NCI-H128 (cell line): ENCODE measurements around the gene TSGA10IP.
A peak's percentile ranks its signal among the peaks of the same experiment; 100 is the strongest.
"Not testable (repeated sequence)": the region's sequence is repeated elsewhere in the genome, so short reads cannot be mapped to it uniquely, and the experiment has no call there.

Experiments
- DNase-seq: peaks from one replicate; lab custom pipeline; 2025; ENCODE audit not compliant: unreplicated experiment; lab: John Stamatoyannopoulos, UW

The TSGA10IP gene

GRCh38 chr11:65945941-65946558, 770 bp downstream of the TSGA10IP start:
- no peak for DNase-seq

DNA sequence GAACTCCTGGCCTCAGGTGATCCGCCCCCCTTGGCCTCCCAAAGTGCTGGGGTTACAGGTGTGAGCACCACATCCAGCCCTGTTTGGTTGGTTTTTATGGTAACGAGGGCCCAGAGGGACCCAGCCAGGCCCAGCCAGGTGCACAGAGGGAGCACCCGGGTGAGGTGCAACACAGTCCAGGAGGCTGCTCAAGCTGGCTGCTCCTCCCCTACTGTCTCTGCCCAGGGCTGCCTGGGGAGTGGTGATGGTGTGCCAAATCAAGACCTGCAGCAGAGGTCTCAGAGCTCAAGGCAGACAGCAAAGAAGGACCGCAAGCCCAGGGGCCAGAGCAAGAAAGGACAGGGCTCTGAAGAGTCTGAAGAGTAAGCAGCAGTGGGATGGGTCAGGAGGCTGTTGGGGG, 1.4 kb downstream of the TSGA10IP start:
- no peak for DNase-seq

GRCh38 chr11:65947133-65947532, 1.9 kb downstream of the TSGA10IP start:
- DNase-seq: no peak

- DNase-seq: no peak
Observed at GRCh38 chr11:65947603-65948125, 2.4 kb downstream of the TSGA10IP start.

- DNase-seq: not testable (repeated sequence)
Observed at GRCh38 chr11:65950711-65951110, 5.4 kb downstream of the TSGA10IP start.

DNA sequence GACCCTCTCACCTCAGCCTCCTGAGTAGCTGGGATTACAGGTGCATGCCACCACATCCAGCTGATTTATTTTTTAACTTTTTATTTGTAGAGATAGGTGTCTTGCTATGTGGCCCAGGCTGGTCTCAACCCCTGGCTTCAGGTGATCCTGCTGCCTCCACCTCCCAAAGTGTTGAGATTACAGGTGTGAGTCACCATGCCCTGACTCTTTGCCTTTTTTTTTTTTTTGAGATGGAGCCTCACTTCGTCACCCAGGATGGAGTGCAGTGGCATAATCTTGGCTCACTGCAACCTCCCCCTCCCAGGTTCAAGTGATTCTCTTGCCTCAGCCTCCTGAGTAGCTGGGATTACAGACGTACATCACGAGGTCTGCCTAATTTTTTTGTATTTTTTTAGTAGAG, 6.4 kb downstream of the TSGA10IP start:
- not testable (repeated sequence) for DNase-seq

DNA sequence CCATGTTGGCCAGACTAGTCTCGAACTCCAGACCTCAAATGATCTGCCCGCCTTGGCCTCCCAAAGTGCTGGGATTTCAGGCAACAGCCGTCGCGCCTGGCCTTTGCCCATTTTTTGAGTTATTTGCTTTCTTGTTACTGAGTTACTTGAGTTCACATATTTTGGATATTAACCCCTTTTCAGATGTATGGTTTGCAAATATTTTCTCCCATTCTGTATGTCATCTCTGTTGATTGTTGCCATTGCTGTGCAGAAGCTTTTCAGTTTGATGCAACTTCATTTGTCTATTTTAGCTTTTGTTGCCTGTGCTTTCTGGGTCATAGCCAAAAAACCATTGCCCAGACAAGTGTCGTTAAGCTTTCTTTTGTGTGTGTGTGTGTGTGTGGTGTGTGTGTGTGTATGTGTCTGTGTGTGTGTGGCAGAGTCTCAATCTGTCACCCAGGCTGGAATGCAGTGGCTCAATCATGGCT, 6.8 kb downstream of the TSGA10IP start:
- no peak for DNase-seq

DNA sequence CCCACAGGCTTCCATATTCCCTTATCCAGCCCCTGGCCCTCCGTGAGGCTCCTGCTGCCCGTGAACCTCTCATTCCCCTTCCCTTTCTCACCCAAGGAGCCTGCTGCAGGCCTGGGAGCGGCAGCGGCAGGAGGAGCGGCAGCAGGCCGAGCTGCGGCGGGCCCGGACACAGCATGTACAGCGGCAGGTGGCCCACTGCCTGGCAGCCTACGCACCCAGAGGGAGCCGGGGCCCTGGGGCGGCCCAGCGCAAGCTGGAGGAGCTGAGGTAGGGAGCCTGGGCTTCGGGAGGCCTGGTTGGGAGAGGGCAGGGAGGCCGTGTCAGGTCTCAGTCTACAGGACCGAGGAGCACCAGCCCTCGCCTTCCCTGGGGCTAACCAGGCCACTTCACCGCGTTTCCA, 8.2 kb downstream of the TSGA10IP start:
- DNase-seq: no peak

DNA sequence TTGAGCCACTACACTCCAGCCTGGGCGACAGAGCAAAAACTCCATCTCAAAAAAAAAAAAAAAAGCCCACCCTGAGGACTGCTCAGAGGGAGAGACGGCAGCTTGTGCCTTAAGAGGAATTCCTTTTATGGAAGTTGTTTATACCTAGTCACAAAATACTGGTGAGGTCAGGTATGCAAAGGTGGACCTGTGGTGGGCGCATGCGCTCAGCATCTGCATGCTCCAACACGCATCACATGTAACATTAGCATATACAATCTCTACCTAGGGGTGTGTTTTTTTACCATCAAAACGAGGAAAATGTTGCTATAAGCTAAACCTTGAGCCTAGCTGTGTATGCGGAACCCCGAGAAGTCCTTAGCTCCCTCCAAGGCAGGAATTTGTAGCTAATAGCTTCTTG, 9.5 kb downstream of the TSGA10IP start:
- no peak for DNase-seq

- no peak for DNase-seq
Observed at GRCh38 chr11:65958291-65958690, 13.0 kb downstream of the TSGA10IP start.

DNA sequence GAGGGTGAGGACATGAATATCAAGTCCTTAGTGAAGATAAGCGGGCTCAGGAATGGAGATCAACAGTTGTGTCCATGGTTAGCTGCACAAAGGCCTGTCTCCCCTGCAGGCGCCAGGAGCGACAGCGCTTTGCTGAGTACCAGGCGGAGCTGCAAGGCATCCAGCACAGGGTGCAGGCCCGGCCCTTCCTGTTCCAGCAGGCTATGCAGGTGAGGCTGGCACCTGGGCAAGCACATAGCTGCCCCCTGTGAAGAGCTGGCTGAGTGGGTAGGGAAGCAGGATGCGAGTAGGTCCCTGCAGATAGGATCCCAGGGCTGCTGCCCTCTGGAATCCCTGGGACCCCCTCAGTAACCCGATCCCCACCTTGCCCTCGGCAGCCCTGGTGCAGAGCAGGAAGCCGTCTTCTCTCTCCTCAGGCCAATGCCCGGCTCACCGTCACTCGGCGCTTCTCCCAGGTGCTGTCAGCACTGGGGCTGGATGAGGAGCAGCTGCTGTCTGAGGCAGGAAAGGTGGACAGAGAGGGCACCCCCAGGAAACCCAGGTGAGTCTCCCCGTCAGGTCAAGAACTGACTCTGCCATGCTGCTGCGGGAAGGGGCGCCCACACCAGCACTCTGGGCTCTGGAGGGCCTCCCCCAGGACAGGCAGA, 13.6 kb downstream of the TSGA10IP start:
- no peak for DNase-seq

DNA sequence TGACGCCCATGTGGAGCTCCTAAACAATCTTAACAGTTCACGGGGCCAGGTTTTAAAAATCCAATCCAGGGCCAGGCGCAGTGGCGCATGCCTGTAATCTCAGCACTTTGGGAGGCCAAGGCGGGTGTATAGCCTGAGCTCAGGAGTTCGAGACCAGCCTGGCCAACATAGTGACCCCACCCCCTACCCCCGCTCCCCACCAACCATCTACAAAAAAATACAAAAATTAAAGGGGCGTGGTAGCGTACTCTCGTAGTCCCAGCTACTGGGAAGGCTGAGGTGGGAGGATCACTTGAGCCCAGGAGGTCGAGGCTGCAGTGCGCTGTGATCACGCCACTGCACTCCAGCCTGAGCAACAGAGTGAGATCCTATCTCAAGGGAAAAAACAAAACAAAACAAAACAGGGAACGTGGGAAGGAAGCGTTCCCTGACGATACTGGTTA, 15.6 kb downstream of the TSGA10IP start:
- no peak for DNase-seq

- peak; percentile 97 for DNase-seq
Observed at GRCh38 chr11:65961267-65962140, 16.2 kb downstream of the TSGA10IP start, which contains the start of gene SART1. Gene SART1, plus strand, starts transcription at chr11:65961734. Its CDS starts 47 bp downstream, at chr11:65961781.

DNA sequence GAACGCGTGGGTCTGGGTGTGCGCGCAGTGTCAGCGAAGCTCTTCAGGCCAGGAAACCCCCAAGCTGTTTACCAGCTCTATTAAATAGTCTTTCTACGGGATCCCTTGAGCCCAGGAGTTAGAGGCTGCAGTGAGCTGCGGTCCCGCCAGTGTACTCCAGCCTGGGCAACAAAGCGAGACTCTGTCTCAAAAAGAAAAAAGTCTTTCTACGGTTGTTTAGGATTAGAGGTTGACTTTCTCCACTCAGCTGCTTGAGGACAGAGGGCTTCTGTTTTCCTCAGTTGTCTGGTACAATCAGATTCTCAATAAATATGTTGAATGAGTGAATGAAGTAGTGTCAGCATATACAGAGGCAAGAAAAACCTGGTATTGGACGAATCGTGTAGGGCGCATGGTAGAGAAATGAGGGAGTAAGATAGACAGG, 16.9 kb downstream of the TSGA10IP start:
- no peak for DNase-seq

GRCh38 chr11:65964906-65965305, 19.6 kb downstream of the TSGA10IP start:
- DNase-seq: no peak

DNA sequence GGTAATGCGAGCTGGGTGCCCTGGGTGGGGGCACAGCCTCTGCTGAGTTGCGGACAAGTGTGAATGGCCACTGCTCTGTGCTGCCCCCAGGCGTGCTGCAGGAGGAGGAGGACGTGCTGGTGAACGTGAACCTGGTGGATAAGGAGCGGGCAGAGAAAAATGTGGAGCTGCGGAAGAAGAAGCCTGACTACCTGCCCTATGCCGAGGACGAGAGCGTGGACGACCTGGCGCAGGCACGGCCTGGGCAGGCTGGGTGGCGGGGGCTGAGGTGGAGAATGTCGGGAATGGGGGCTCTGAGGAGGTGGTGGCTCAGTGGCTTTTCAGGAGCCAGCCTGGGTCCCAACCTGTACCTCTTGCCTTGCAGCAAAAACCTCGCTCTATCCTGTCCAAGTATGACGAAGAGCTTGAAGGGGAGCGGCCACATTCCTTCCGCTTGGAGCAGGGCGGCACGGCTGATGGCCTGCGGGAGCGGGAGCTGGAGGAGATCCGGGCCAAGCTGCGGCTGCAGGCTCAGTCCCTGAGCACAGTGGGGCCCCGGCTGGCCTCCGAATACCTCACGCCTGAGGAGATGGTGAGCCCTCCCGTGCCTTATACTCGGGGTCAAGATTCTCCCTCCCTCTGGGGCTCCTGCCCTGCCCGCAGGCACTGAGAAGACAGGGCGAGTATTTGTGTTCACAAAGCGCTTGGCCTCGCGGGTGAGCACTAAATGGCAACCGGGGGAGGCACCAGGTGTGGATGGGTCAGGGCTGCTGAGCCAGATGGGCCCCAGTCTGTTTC, 20.9 kb downstream of the TSGA10IP start:
- DNase-seq: no peak

DNA sequence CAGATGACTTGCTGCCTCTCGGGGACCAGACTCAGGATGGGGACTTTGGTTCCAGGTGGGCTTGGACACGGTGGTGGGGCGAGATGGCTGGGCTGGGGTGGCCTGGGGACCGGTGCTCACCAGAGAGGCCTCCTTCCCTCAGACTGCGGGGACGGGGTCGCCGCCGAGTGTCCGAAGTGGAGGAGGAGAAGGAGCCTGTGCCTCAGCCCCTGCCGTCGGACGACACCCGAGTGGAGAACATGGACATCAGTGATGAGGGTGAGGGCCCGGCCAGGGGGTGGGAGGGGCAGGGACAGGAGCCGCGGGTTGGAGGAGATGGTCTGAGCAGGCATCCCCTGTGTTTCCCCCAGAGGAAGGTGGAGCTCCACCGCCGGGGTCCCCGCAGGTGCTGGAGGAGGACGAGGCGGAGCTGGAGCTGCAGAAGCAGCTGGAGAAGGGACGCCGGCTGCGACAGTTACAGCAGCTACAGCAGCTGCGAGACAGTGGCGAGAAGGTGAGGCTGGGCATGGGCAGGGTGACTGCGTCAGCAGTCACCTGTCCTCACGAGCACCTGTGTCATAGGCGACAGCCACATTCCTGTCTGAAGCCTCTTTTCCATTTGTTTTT, 22.2 kb downstream of the TSGA10IP start:
- DNase-seq: no peak

- DNase-seq: no peak
Observed at GRCh38 chr11:65968600-65969482, 23.6 kb downstream of the TSGA10IP start.

- DNase-seq: no peak
Observed at GRCh38 chr11:65972116-65972515, 26.8 kb downstream of the TSGA10IP start.
